Activated CD8-positive, alpha-beta T cell treated with anti-CD3 and anti-CD28 coated beads, Interleukin-2, amount 10 ng/mL, durations not matched to agents 7 days and 5 days (primary cell): Measurements from ENCODE around the gene C2CD2. TPM values are rescaled to one million over a fixed set of nuclear protein-coding genes. Genes with fewer than 3 reads are reported as not detected.

Source experiments
- total RNA-seq, 2 experiments: library from RNA; stranded (reverse); gene quantifications; one replicate each; pipeline ENCODE4 v1.2.3, GENCODE V29; 2021

The C2CD2 gene
- total RNA-seq, 2 experiments from 2014 or later = 5.5 to 5.6 TPM

Other genes with a start within 250 kb of the C2CD2 start
- not detected for gene RIPK4, start 187.0 kb downstream of the C2CD2 start, total RNA-seq
- 1 to 10 TPM; 8.5 to 9.6 TPM for gene PRDM15, start 74.7 kb downstream of the C2CD2 start, total RNA-seq
- gene ZBTB21, start 56.3 kb upstream of the C2CD2 start, total RNA-seq = 10 to 100 TPM; 19.5 to 23.6 TPM
- gene UMODL1, start 117.3 kb upstream of the C2CD2 start, total RNA-seq = not detected